ENCODE data around the gene UBTF. TPM values are rescaled to one million over a fixed set of nuclear protein-coding genes. Genes with fewer than 3 reads are reported as not detected.
"Not testable (repeated sequence)": the region's sequence is repeated elsewhere in the genome, so short reads cannot be mapped to it uniquely, and the experiment has no call there.

UBTF gene
- total RNA-seq, 2 experiments from 2014 or later: 127 to 162 TPM

- CTCF ChIA-PET; H3K4me1 Mint-ChIP-seq; H3K9me3 Mint-ChIP-seq (ENCODE audit: low read depth); H3K36me3 Mint-ChIP-seq (ENCODE audit: low read depth); H3K27ac Mint-ChIP-seq; H3K4me3 Mint-ChIP-seq; H3K27me3 Mint-ChIP-seq; ATAC-seq; DNase-seq; intact Hi-C loops (cut with DNase I, micrococcal nuclease); POLR2A ChIA-PET: not testable (repeated sequence)
These were observed 18.4 kb upstream of the UBTF start for GRCh38 chr17:44237886-44238285.

DNA sequence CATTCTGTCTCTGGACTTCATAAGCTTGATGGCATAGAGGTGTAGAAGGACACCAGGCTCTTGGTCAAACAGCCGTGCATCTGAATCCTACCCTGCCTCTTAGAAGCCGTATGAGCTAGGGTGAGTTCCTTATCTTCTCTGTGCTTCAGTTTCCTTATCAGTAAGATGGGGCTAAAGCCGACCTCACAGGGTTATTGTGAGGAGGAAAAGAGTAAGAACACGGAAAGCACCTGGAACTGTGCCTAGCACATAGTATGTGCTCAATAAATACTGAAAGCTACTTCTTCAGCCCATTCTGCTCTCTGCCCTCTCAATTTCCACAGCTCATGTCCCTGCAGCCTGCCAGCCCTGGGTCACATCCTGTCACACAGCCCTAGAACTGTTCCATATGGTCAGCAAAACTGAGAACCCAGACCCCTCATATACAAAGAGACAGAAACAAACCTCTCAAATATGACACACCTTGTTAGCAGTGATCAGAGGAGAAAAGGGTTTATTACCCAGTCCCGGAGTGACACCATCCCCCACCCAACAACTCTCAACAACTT is 17.0 kb upstream of the UBTF start:
- Mint-ChIP-seq H3K36me3 (ENCODE audit: low read depth) (no peaks in the 10 kb centered on the region), H3K27ac (no peak overlapping the region), H3K4me3 (no peak overlapping the region), H3K27me3 (no peaks in the 10 kb centered on the region), H3K4me1 (peaks cover 6% of the 10 kb centered on the region), H3K9me3 (ENCODE audit: low read depth) (no peaks in the 10 kb centered on the region)
- DNase-seq (no peak), ATAC-seq (no peak)
- ChIA-PET CTCF (interaction anchor here (0.7 to 1.0 kb wide), 2 partner anchors 15 to 55 kb away, joined by 3 read pairs; no protein-coding TSS in a partner anchor), POLR2A (no interaction called here)
- intact Hi-C loops (cut with DNase I, micrococcal nuclease): no loop called here

- ChIA-PET CTCF (no interaction called here), POLR2A (no interaction called here)
- no peaks in the 10 kb centered on the region for H3K36me3 Mint-ChIP-seq (ENCODE audit: low read depth)
- intact Hi-C loops (cut with DNase I, micrococcal nuclease): no loop called here
- H3K4me3 Mint-ChIP-seq: no peak overlapping the region
- no peak overlapping the region for H3K27ac Mint-ChIP-seq
- DNase-seq (no peak), ATAC-seq (no peak)
- peaks cover 6% of the 10 kb centered on the region for H3K4me1 Mint-ChIP-seq
- no peaks in the 10 kb centered on the region for H3K27me3 Mint-ChIP-seq
- H3K9me3 Mint-ChIP-seq (ENCODE audit: low read depth): no peaks in the 10 kb centered on the region
These were observed 16.1 kb upstream of the UBTF start for GRCh38 chr17:44235583-44235936.

- no peak for DNase-seq
- Mint-ChIP-seq H3K4me3 (no peak overlapping the region), H3K27me3 (no peaks in the 10 kb centered on the region), H3K4me1 (peaks cover 6% of the 10 kb centered on the region), H3K9me3 (ENCODE audit: low read depth) (no peaks in the 10 kb centered on the region), H3K27ac (no peak overlapping the region), H3K36me3 (ENCODE audit: low read depth) (no peaks in the 10 kb centered on the region)
- CTCF ChIA-PET: interaction anchor here (1.6 kb wide), 1 partner anchor 82 kb away, joined by 4 read pairs; no protein-coding TSS in a partner anchor
- no peak for ATAC-seq
- POLR2A ChIA-PET: no interaction called here
- intact Hi-C loops (cut with DNase I, micrococcal nuclease): no loop called here
These were observed 14.1 kb upstream of the UBTF start for GRCh38 chr17:44233582-44233981.

DNA sequence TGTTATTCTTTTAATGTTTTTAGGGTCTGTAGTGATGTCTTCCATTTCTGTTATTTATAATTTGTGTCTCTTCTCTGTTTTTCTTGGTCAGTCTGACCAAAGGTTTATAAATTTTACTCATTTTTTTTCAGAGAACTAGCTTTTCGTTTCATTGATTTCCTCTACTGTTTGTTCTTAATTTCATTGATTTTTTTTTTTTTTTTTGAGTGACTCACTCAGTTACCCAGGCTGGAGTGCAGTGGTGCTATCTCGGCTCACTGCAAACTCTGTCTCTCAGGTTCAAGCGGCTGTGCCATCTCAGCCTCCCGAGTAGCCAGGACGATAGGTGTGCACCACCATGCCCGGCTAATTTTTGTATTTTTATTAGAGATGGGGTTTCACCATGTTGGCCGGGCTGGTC is 12.6 kb upstream of the UBTF start:
- ATAC-seq: no peak
- H3K4me1 Mint-ChIP-seq: peaks cover 6% of the 10 kb centered on the region
- POLR2A ChIA-PET: interaction anchor here (0.6 kb wide), 1 partner anchor 218 kb away, joined by 3 read pairs; no protein-coding TSS in a partner anchor

DNA sequence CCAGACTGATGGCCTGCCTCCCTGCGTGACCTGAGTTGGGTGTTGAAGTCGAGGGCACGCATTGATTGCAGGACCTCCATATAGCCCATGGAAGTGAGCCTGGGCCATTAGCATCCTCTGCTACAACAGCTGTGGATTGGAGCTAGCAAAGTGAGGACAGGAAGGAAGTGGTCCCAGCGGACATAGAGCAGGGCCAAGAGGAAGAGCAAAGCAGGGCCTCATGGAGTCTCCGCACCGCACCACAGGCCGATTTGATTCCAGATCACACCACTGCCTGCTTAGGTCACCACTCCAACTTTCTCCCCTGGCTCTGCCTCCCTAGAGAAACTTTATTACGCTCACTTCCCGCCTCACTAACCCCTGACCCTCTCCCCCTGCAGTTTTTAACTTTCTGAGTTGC is 10.7 kb upstream of the UBTF start:
- POLR2A ChIA-PET: no interaction called here
- ATAC-seq (no peak), DNase-seq (no peak)
- H3K9me3 Mint-ChIP-seq (ENCODE audit: low read depth): no peaks in the 10 kb centered on the region
- intact Hi-C loops (cut with DNase I, micrococcal nuclease): no loop called here
- H3K27ac Mint-ChIP-seq: no peak overlapping the region
- no peaks in the 10 kb centered on the region for H3K27me3 Mint-ChIP-seq
- peaks cover 4% of the 10 kb centered on the region for H3K4me1 Mint-ChIP-seq
- no peak overlapping the region for H3K4me3 Mint-ChIP-seq
- CTCF ChIA-PET: no interaction called here
- no peaks in the 10 kb centered on the region for H3K36me3 Mint-ChIP-seq (ENCODE audit: low read depth)

More for the DNA sequence above, 12.6 kb upstream of the UBTF start:
- H3K36me3 Mint-ChIP-seq (ENCODE audit: low read depth): no peaks in the 10 kb centered on the region
- no peak overlapping the region for H3K27ac Mint-ChIP-seq
- intact Hi-C loops (cut with DNase I, micrococcal nuclease): no loop called here
- H3K27me3 Mint-ChIP-seq: no peaks in the 10 kb centered on the region
- no peak overlapping the region for H3K4me3 Mint-ChIP-seq
- no peak for DNase-seq
- CTCF ChIA-PET: no interaction called here
- no peaks in the 10 kb centered on the region for H3K9me3 Mint-ChIP-seq (ENCODE audit: low read depth)

- no peak overlapping the region for H3K27ac Mint-ChIP-seq
- no peaks in the 10 kb centered on the region for H3K27me3 Mint-ChIP-seq
- H3K36me3 Mint-ChIP-seq (ENCODE audit: low read depth): no peaks in the 10 kb centered on the region
- no peak for DNase-seq
- CTCF ChIA-PET: no interaction called here
- no peaks in the 10 kb centered on the region for H3K4me1 Mint-ChIP-seq
- no peak for ATAC-seq
- intact Hi-C loops (cut with DNase I, micrococcal nuclease): no loop called here
- POLR2A ChIA-PET: no interaction called here
- no peak overlapping the region for H3K4me3 Mint-ChIP-seq
- H3K9me3 Mint-ChIP-seq (ENCODE audit: low read depth): no peaks in the 10 kb centered on the region
These were observed 9.6 kb upstream of the UBTF start for GRCh38 chr17:44229090-44229489.

DNA sequence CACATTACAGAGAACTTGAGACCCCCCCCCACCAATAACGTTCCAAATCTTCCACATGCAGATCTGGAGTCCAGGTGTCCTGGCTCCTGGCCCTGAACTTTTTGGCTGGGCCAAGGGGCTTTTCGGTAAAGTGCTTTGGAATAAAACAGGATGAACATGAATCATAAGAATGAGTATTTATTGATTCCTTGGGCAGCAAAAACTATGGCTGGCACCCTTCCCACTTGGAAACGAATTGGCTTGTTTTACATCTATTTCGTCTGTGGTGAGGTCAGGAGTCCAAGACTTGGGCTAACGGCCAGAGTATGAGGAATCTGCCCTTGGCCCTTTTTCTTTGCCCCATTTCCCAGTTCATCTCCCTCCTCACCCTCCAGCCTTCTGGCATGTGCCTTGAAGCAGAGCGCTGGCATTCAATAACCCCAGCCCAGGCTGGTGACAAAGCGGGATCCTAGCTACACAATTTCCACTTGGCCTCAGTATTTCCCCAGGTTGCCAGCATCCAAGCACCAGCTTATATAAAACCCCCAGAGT is 4.1 kb upstream of the UBTF start:
- Mint-ChIP-seq H3K4me1 (peaks cover 11% of the 10 kb centered on the region), H3K36me3 (ENCODE audit: low read depth) (no peaks in the 10 kb centered on the region), H3K27ac (no peak overlapping the region), H3K4me3 (no peak overlapping the region), H3K27me3 (no peaks in the 10 kb centered on the region), H3K9me3 (ENCODE audit: low read depth) (no peaks in the 10 kb centered on the region)
- ATAC-seq (no peak), DNase-seq (no peak)
- POLR2A ChIA-PET: no interaction called here
- intact Hi-C loops (cut with DNase I, micrococcal nuclease): loop anchor here in 1 of 2 experiments (5.0 kb wide), 1 partner anchor 1094 kb away; the partner anchor contains the start of gene MAP3K14
- CTCF ChIA-PET: interaction anchor here (0.9 to 5.4 kb wide), 5 partner anchors 13 to 107 kb away, joined by 3 to 38 read pairs (median 3); no protein-coding TSS in a partner anchor

GRCh38 chr17:44222112-44222869 is 2.8 kb upstream of the UBTF start:
- Mint-ChIP-seq H3K4me3 (peak overlapping the region; percentile 93), H3K36me3 (ENCODE audit: low read depth) (peaks cover 5% of the 10 kb centered on the region), H3K4me1 (peaks cover 15% of the 10 kb centered on the region), H3K27me3 (no peaks in the 10 kb centered on the region), H3K9me3 (ENCODE audit: low read depth) (no peaks in the 10 kb centered on the region), H3K27ac (peak overlapping the region; percentile 92)
- intact Hi-C loops (cut with DNase I, micrococcal nuclease): loop anchor here in 1 of 2 experiments (5.0 kb wide), 1 partner anchor 1095 kb away; the partner anchor contains the start of gene MAP3K14
- DNase-seq: peak; percentile 71
- POLR2A ChIA-PET: interaction anchor here (0.6 to 2.8 kb wide), 7 partner anchors 13 to 234 kb away, joined by 3 to 12 read pairs (median 4); partner anchors contain the start of gene RUNDC3A
- ATAC-seq: no peak
- CTCF ChIA-PET: interaction anchor here (0.6 to 5.4 kb wide), 10 partner anchors 12 to 132 kb away, joined by 3 to 38 read pairs (median 5); partner anchors contain the start of genes GRN and TMUB2

GRCh38 chr17:44221862-44222111 is 2.3 kb upstream of the UBTF start:
- ATAC-seq: no peak
- POLR2A ChIA-PET: interaction anchor here (0.6 to 2.8 kb wide), 9 partner anchors 12 to 233 kb away, joined by 3 to 12 read pairs (median 4); partner anchors contain the start of genes ATXN7L3, RUNDC3A and TMUB2
- H3K27ac Mint-ChIP-seq: peak overlapping the region; percentile 92
- H3K36me3 Mint-ChIP-seq (ENCODE audit: low read depth): peaks cover 9% of the 10 kb centered on the region
- intact Hi-C loops (cut with DNase I, micrococcal nuclease): loop anchor here (1.0 to 5.0 kb wide), 3 partner anchors 87 to 1096 kb away; partner anchors contain the start of genes MAP3K14 (in 1 of the 2), RUNDC3A (in 1 of the 2) and SLC25A39 (in 1 of the 2)
- H3K4me3 Mint-ChIP-seq: peak overlapping the region; percentile 93
- H3K4me1 Mint-ChIP-seq: peaks cover 19% of the 10 kb centered on the region
- H3K9me3 Mint-ChIP-seq (ENCODE audit: low read depth): no peaks in the 10 kb centered on the region
- H3K27me3 Mint-ChIP-seq: no peaks in the 10 kb centered on the region
- DNase-seq: no peak
- CTCF ChIA-PET: interaction anchor here (0.6 to 5.4 kb wide), 12 partner anchors 11 to 278 kb away, joined by 3 to 38 read pairs (median 4); partner anchors contain the start of genes GRN and TMUB2

DNA sequence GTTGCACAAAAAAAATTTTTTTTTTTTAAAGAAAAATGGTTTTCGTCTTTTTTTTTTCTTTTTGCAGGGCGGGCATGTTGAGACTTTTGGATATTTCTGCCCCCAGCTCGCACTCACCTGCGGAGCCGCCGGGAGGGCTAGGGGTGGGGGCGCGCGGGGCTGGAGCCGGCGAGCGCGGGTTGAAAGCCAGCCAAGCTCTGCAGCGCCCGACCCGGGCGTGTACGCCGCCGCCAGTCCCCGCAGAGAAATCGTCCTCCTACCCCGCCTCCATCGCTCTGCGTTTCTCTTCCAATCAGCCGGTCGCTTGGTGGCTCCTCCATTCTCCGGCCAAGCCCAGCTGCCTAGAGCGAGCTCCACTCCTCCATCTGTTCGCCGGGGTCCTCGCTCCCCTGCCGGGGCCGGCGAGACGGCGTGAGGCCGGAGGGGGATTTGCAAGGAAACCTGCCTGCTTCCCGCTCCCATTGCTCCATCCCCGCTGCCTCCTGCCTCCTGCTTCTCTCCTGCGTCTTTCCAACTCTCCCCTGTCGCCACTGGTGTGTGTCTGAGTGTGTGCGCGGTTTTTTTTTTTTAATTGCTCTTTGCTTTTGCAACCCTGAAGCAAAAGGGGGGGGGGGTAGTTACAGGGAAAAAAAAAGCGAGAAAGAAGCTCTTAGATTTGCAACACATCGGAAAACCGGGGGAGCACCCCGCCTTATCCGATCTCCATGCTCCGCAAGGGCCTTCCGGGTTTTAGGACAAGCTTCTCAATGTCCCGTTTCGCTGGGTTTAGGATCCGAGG is 1.8 kb upstream of the UBTF start:
- peaks cover 14% of the 10 kb centered on the region for H3K36me3 Mint-ChIP-seq (ENCODE audit: low read depth)

More for the DNA sequence above, 1.8 kb upstream of the UBTF start:
- Mint-ChIP-seq H3K27me3 (no peaks in the 10 kb centered on the region), H3K9me3 (ENCODE audit: low read depth) (no peaks in the 10 kb centered on the region), H3K4me1 (peaks cover 24% of the 10 kb centered on the region), H3K4me3 (peak overlapping the region; percentile 93), H3K27ac (peak overlapping the region; percentile 92)
- ChIA-PET POLR2A (interaction anchor here (0.6 to 2.8 kb wide), 10 partner anchors 12 to 319 kb away, joined by 3 to 12 read pairs (median 4); partner anchors contain the start of genes ATXN7L3, RUNDC3A and TMUB2), CTCF (interaction anchor here (0.6 to 5.4 kb wide), 15 partner anchors 11 to 1699 kb away, joined by 3 to 38 read pairs (median 4); partner anchors contain the start of genes GRN and TMUB2)
- DNase-seq (peak; percentile 81), ATAC-seq (peak; percentile 21)
- intact Hi-C loops (cut with DNase I, micrococcal nuclease): loop anchor here (1.0 to 5.0 kb wide), 3 partner anchors 87 to 1096 kb away; partner anchors contain the start of genes MAP3K14 (in 1 of the 2), RUNDC3A (in 1 of the 2) and SLC25A39 (in 1 of the 2)

Measured in activated CD4-positive, alpha-beta T cell treated with anti-CD3 and anti-CD28 coated beads for 36 hours (primary cell).